GM15510 (cell line): ENCODE measurements around the gene SLC35A3.

Experiments used
- POLR2A ChIP-seq: IDR thresholded peaks from 3 replicates; pipeline ENCODE4 v1.6.1; 2011; ENCODE audit warnings: borderline replicate concordance; ENCODE audit not compliant: insufficient read length; ENCODE audit errors: extremely low read depth

Gene SLC35A3

GRCh38 chr1:100051401-100051800, 81.6 kb downstream of the SLC35A3 start:
- no peak for TF ChIP-seq POLR2A

GRCh38 chr1:100051893-100052292, 82.1 kb downstream of the SLC35A3 start:
- no peak for TF ChIP-seq POLR2A

DNA sequence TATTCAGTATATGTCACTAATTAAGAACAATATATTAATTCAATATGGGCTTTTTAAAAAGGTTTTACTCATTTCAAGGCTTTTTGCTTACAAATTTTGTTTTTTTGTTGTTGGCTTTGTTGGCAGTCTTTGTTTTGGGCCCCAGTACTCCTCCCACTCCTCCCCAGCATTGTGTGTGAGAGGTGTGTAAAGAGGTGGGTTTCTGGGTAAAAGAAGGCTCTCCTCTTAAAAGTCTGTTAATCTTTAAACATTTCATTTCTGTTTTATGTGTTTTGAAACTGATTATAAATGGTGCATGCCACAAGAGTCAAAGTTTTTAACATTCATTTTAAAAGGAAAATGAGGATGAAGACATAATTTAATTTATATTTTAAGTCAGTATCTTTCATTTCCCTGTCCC, 83.3 kb downstream of the SLC35A3 start:
- TF ChIP-seq POLR2A = no peak

GRCh38 chr1:100053727-100054126, 83.9 kb downstream of the SLC35A3 start:
- no peak for TF ChIP-seq POLR2A

DNA sequence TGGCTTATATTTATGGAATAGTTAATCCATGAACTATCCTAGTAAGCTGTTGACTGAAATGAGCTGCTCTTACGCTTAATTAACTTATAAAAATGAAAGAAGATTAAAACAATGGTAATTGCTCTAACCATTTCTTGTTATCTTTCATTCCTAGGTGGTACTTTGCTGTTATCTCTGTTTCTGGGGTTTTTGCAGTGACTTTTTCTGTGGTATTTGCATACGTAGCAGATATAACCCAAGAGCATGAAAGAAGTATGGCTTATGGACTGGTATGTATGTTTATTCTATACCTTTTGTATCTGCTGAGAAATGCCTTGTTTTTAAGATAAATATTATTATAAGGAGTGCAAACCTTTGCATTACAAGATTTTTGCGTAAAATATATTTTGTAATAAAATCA, 91.9 kb downstream of the SLC35A3 start:
- TF ChIP-seq POLR2A = no peak

DNA sequence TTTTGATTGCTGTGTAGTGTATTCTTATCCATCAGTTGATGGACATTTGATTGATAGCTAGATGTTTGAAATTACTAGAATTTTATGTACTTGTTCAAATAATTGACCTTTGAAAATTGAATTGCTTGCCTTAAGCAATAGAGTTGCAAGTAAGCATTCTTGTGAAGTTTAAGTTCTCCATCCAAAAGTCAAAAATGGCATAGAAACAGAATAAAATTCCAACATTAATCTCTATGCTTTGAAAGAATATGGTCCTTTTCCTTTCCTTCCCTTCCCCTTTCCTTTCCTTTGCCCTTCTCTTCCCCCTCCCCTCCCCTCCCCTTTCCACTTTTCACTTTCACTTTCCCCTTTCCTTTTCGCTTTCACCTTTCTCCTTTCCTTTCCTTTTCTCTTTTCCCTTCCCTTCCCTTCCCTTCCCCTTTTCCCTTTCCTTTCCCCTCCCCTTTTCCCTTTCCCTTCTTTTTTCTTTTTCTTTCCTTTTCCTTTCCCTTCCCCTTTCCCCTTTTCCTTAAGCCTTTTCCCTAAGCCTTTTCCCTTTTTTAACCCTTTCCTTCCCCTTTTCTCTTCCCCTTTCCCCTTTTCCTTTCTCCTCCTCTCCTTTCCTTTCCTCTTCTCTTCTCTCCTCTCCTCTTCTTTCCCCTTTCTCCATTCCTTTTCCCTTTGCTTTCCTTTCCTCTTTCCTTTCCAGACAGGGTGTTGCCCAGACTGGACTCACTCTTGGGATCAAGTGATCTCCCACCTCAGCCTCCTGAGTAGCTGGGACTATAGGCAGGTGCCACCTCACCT, 95.6 kb downstream of the SLC35A3 start:
- no peak for TF ChIP-seq POLR2A

GRCh38 chr1:100065969-100066227, 96.1 kb downstream of the SLC35A3 start:
- TF ChIP-seq POLR2A = no peak

DNA sequence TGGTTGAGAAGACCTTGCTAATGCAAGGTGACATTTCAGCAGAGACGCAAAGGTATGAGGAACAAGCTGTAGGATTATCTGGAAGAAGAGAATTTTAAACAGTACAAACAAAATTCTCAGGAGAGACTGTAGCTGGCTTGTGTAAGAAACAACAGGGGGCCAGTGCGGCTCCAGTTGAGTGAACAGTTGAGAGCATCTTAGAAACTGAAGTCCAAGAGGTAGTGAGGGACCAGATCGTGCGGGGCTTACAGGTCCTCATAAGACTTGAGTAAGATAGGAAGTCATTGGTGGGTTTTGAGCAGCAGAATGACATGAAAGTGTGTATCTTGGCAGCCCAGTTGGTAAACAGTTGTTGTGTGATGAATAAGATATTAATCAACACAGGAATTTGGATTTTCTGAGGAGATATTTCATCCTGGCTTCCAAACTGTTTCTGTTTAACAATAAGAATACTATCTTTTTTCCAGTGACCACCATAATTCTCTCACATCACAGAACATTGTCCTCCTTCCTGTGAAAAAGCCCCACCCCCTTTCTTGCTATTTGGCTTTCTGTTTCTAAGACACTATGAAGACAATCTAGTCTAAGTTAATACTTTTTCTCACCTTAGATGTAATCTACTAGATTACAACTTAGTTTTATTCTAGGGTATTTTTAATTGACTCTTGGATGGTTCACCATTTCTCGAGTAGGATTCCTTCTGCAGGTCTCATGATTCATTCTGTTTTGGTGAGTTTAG, 100.6 kb downstream of the SLC35A3 start:
- no peak for TF ChIP-seq POLR2A

DNA sequence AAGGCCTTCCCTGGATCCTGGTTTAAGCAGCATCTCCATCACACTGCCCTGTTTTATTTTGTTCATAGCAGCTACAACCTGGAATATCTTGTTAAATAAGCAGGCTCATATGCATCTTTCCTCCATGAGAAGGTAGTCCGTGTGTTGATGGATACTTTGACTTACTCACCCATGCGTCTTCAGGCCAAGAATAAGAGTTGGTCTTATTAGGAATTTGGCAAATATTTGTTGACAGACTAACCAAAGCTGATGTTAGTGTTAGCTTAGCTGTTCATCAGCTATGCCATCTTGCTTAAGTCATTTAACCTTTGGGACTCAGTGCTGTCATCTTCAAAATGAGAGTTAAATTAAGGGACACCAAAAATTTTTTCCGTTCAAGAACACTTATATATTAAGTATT, 103.7 kb downstream of the SLC35A3 start:
- no peak for TF ChIP-seq POLR2A

DNA sequence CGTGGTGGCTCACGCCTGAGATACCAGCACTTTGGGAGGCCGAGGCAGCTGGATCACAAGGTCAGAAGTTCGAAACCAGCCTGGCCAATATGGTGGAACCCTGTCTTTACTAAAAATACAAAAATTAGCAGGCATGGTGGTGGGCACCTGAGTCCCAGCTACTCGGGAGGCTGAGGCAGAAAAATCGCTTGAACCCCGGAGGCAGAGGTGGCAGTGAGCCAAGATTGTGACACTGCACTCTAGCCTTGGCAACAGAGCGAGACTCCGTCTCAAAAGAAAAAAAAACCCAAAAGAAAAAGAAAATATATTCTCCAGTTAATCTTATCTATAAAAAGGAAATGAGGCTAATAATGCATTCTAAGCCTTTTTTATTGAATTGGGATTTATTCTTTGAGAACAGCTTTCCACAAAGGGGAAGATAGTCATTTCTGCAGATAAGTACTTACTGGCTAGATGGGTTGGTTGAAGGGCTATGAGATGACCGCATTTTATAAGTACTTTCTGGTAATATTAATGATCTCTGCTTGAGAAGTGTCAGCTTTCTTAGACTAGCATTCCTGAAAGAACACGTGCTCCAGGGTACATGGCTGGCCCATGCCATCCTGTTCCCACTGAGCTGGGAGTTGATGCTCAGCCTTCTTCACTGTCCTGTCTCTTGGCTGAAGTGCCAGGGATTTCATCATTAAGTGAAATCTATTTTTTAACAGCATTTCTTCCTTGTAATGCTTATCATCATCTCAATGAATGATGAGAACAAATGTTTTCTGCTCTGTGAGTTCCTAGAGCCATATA, 105.0 kb downstream of the SLC35A3 start:
- no peak for TF ChIP-seq POLR2A

DNA sequence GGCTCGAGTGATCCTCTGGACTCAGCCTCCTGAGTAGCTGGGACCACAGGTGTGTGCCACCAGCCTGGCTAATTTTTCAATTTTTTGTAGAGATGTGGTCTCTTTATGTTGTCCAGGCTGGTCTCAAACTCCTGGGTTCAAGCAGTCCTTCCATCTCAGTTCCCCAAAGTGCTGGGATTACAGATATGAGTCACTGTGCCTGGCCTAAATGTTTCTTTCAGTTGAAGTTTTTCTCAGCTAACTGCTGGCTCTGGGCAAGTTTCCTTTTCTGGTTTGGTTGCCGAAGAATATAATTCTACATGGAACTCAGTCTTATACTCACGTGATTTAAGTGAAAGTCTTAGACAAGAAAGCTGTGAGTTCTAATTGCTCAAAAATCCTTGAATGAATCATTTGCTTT, 106.0 kb downstream of the SLC35A3 start:
- no peak for TF ChIP-seq POLR2A

DNA sequence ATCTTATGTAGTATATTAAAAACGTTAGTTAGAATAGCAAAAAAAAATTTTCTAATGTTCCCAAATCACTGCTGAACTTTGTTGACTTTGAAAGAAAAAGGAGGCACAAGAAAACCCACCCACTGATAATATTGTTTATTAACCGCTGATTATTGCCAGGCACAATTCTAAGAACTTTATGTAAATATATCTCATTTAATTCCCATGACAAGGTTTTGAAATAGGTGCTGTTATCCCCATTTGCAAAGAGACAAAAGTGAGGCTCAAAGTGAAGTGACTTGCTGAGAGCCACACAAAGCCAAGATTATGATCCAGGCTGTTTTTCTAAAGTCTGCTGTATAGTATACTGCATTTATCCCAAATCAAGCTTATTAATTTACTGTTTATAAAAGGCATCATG, 106.5 kb downstream of the SLC35A3 start:
- no peak for TF ChIP-seq POLR2A

DNA sequence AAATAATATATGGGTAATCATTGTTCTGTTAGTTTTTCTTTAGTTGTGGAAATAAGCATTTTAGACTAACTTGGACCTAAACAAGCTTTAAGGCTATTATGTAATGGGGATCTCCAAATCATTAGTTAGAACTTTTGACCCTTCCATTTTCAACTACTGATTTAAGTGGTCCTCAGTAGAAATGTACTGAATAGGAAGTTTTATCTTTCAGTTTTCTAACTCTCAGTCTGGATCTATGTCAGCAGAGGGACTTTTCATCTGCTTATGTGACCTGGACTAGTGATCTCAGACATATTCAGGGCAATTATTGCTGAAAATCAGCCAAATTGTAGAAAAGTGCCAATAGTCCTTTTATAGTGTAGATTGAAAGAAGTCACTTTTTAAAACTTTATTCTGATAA, 106.9 kb downstream of the SLC35A3 start:
- no peak for TF ChIP-seq POLR2A

DNA sequence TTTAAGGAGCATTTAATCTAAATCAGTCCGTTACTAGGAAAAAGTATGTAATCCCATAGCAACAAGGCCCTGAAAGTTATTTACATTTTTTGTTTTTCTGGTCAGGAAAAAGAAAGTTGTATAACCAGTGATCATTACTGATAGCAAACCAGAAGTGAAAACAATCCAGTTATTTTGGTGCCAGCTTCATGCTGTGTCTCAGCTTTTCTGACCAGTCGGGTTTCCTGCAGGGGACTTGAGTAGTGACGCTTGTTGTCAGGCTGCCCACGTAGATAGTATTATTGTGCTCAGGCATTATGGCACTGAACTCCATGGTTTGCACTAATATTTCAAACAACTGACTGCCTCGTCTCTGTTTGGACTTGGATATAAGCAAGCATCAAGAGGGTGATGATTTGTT, 107.7 kb downstream of the SLC35A3 start:
- no peak for TF ChIP-seq POLR2A

GRCh38 chr1:100080331-100080730, 110.5 kb downstream of the SLC35A3 start:
- TF ChIP-seq POLR2A = no peak
